Measurements from ENCODE around the gene USP46. TPM values are rescaled to one million over a fixed set of nuclear protein-coding genes. Genes with fewer than 3 reads are reported as not detected.
A peak's percentile ranks its signal among the peaks of the same experiment; 100 is the strongest.

Gene USP46
- total and polyA plus RNA-seq, 2 of the 8 experiments (the other 6 are each of a cell fraction or from before 2014, with no cell fraction given), result 10.6 to 62.4 TPM

GRCh38 chr4:52659001-52659721 is at the start of gene USP46 (continued):
- TF ChIP-seq CTCF (IDR thresholded peaks at IDR 0.05; ENCODE audit: control extremely low read depth in 1 of 3, insufficient read depth in 1 of 3, low read depth in 1 of 3, low read length in 3 of 3) (no peak), SUZ12 (IDR thresholded peaks at IDR 0.05; ENCODE audit: low read length) (no peak), SP2 (IDR thresholded peaks at IDR 0.05; ENCODE audit: low read length) (no peak), SRF (IDR thresholded peaks at IDR 0.05; ENCODE audit: low read depth, low read length) (no peak), NRF1 (IDR thresholded peaks at IDR 0.05; ENCODE audit: low read depth, low read length) (no peak), TEAD4 (IDR thresholded peaks at IDR 0.05; ENCODE audit: low read depth, low read length) (no peak), CBX8 (IDR thresholded peaks at IDR 0.05; ENCODE audit: borderline replicate concordance, low read depth, low read length) (no peak), GABPA (IDR thresholded peaks at IDR 0.05; ENCODE audit: borderline replicate concordance, insufficient read depth, low read length) (no peak), TBP (IDR thresholded peaks at IDR 0.05; ENCODE audit: low read depth, low read length) (peak; percentile 1; the same call in 1 of the 2 replicates), SAP30 (IDR thresholded peaks at IDR 0.05; ENCODE audit: insufficient read depth, insufficient replicate concordance, low read length) (no peak), CHD1 (IDR thresholded peaks at IDR 0.05; ENCODE audit: low read depth, low read length) (no peak), KDM4A (IDR thresholded peaks at IDR 0.05; ENCODE audit: low read depth, low read length, severe bottlenecking) (peak; percentile 51), NANOG (IDR thresholded peaks at IDR 0.05; ENCODE audit: insufficient read depth, low read depth, low read length, poor library complexity, severe bottlenecking) (no peak), MAFK (IDR thresholded peaks at IDR 0.05; ENCODE audit: low read depth, low read length) (no peak), FOSL1 (IDR thresholded peaks at IDR 0.05; ENCODE audit: insufficient read depth, low read depth, low read length) (no peak), USF2 (IDR thresholded peaks at IDR 0.05; ENCODE audit: low read length) (no peak), EZH2 (IDR thresholded peaks at IDR 0.05; ENCODE audit: low read depth, low read length, severe bottlenecking) (no peak), ATF3 (IDR thresholded peaks at IDR 0.05; ENCODE audit: insufficient read depth, low read depth, low read length) (no peak), HDAC6 (IDR thresholded peaks at IDR 0.05; ENCODE audit: low read depth, low read length) (no peak), YY1 (IDR thresholded peaks at IDR 0.05; ENCODE audit: low read depth, low read length) (peak; percentile 81)
